Measurements from ENCODE around the gene CLMN.

DNA sequence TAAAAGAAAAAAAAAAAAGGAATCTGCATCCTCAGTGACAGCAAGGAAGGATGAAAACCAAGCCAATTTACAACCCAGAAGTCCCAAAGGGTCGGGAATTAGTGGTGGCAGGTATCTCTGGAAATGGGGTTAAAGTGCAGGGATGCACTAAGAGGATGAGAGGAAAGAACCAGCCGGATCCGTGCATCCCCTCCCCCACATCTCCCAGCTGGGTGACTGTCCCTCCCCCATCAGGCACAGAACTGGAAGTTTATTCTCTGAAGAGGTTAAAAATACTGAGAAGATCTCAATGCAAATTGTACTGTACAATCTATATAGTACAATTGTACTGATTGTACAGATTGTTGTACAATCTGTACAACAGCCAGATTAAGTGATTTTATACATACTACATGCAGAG lies 15.4 kb downstream of the CLMN start:
- TF ChIP-seq POLR2AphosphoS5 (IDR thresholded peaks at IDR 0.05; ENCODE audit: low read depth) = no peak
- TF ChIP-seq, protein P1, sequence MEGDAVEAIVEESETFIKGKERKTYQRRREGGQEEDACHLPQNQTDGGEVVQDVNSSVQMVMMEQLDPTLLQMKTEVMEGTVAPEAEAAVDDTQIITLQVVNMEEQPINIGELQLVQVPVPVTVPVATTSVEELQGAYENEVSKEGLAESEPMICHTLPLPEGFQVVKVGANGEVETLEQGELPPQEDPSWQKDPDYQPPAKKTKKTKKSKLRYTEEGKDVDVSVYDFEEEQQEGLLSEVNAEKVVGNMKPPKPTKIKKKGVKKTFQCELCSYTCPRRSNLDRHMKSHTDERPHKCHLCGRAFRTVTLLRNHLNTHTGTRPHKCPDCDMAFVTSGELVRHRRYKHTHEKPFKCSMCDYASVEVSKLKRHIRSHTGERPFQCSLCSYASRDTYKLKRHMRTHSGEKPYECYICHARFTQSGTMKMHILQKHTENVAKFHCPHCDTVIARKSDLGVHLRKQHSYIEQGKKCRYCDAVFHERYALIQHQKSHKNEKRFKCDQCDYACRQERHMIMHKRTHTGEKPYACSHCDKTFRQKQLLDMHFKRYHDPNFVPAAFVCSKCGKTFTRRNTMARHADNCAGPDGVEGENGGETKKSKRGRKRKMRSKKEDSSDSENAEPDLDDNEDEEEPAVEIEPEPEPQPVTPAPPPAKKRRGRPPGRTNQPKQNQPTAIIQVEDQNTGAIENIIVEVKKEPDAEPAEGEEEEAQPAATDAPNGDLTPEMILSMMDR (IDR thresholded peaks at IDR 0.05; ENCODE audit: insufficient read depth, low read length) = no peak
